HG03378 (cell line): Measurements from ENCODE around the gene JUN.

Experiments
- ATAC-seq: cut with Tn5 transposase; IDR thresholded peaks from one replicate; pipeline ENCODE4 v1.9.1; 2021; ENCODE audit warnings: mild to moderate bottlenecking, moderate library complexity; ENCODE audit not compliant: unreplicated experiment

JUN gene

DNA sequence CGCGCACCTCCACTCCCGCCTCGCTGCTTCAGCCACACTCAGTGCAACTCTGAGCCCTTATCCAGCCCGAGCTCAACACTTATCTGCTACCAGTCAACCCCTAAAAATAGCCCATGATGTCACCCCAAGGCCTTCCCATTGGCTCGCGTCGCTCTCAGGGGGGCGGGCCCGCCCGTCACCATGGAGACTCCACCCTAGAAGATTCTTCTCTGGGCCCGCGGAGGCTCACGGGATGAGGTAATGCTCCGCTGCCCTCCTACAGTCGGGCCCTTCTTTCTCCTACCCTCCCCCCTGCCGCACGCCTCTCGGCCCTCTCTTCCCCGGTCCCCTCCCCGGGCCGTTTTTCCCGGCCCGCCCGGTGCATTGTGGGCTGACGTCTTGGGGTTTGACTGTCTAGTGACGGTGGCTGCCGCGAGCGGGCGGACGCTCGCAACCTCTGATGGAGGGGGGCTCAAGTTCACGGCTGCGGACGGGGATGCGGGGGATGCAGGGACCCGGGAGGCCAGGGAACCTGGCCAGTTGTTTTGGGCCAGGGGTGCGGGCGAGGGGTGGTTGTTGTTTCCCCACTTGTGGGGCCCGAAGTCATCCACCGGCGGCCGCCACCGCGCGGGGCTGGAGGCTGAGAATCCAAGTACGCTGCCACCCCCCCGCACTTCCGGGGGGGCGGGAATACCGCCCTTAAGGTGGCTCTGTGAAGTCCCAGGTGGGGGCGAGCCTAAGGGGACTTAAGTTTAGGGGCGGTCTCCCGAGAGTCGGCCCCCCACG is at the start of gene JUN:
Gene JUN (minus strand): TSS at position 55 of the 765 bp plus-strand sequence. CDS start 977 bp downstream, outside the sequence.
- ATAC-seq = peak; percentile 85

- ATAC-seq = no peak
Observed at GRCh38 chr1:58833166-58833565, 49.3 kb upstream of the JUN start.

- ATAC-seq = no peak
Observed at GRCh38 chr1:58830291-58830690, 46.4 kb upstream of the JUN start.

DNA sequence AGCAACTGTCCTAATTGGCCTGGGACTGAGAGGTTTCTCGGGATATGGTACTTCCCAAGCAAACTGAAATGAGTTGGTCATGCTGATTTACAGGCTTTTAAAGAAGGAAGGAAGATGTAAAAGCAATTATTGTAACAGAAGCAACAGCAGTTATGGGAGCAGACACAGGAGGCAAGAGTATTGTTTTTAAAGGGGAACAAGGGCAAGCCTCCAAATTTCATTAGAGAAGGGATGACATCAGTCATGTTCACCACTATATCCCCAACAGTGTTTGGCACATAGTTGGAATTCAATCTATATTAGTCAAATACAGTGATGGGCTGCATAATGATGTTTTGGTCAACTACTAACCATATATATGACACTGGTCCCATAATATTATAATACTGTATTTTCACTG is 46.0 kb upstream of the JUN start:
- no peak for ATAC-seq

- no peak for ATAC-seq
Observed at GRCh38 chr1:58827298-58827697, 43.5 kb upstream of the JUN start.

DNA sequence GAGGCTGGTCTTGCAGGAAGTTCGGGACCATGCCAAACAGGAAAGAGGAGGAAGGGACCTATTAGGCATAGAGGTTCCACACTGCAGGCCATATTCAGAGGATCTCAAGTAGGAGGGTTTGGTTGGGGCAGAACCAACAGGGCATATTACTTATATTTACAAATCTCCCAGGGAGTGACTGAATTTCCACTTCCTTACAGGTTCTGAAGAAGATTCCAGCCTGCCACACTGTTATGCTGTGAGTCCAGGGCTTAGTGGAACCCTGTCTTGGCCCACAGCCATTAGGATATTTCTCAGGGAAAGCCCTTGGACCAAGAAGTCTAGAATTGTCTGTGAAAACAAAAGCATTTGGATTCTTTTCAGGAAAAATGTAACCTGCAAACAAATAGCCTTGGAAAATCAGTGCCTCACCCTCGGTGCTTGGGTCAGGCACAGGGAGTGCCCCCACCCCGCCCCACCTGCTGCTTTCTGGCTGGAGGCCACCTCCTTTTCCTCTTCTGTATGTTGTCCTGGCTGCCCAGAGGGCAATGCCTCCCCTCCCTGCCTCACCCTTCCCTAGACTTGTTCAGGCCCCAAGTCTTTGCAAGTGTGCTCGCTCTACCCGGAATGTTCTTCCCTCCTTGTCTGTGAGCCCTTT is 41.0 kb upstream of the JUN start:
- ATAC-seq = no peak

DNA sequence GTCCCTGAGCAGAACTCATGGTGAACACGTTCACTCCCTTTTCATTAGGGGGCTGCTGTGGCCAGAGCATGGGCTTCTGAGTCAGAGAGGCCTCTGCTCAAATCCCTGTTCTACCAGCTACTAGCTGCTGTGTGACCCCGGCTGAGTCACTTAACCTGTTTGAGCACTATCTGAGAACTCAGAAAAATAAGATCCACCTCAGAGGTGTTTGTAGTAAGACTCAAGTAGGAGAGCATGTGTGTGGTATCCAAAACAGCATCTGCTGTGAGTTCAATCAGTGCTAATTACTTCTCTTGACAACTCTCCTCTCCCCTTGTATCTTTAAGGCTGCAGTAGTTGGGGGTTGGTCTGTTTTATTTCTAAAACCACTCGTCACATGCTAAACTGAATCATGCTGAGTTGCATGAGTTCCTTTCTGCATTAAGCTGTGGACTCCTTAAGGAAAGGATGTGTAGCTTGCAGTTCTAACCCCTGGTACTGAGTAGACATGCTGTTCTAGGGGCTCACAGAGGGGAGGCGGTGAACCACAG is 39.7 kb upstream of the JUN start:
- ATAC-seq = no peak

GRCh38 chr1:58821309-58821708 is 37.5 kb upstream of the JUN start:
- ATAC-seq = no peak

DNA sequence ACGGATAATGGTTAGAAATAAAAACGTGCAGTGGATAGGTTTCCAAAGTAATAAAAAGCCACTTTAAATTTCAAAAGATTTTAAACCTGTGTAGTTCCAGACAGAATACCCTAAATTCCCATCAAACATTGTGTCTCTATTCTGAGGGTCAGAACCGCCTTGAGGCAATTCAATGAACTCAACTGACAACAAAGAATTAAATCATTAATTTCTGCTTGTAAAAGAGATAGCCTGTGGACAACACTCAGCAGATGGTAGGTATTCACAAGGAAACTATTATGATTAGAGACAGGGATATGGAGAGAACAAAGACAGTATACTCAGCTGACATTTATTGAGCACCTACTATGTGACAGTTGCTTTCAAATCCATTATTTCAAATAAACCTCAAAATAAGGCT is 35.1 kb upstream of the JUN start:
- no peak for ATAC-seq

DNA sequence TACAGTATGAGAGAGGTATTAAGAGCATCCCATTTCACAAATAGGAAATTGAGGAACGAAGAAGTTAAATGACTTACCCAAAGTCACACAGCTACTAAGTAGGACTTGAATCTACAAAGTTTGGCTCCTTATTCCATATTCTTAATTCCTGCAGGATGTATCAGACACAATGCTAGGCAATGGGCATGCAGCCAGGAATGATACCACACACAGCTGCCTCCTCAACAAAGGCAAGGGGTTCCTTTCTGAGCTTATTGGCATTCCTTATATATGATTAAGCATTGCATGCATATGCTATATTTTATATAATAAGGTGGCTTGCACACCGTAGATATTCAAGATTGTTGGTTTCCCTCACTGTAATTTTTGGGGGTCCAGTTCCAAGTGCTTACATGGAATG is 34.2 kb upstream of the JUN start:
- no peak for ATAC-seq

- ATAC-seq = no peak
Observed at GRCh38 chr1:58816747-58817221, 32.9 kb upstream of the JUN start.

DNA sequence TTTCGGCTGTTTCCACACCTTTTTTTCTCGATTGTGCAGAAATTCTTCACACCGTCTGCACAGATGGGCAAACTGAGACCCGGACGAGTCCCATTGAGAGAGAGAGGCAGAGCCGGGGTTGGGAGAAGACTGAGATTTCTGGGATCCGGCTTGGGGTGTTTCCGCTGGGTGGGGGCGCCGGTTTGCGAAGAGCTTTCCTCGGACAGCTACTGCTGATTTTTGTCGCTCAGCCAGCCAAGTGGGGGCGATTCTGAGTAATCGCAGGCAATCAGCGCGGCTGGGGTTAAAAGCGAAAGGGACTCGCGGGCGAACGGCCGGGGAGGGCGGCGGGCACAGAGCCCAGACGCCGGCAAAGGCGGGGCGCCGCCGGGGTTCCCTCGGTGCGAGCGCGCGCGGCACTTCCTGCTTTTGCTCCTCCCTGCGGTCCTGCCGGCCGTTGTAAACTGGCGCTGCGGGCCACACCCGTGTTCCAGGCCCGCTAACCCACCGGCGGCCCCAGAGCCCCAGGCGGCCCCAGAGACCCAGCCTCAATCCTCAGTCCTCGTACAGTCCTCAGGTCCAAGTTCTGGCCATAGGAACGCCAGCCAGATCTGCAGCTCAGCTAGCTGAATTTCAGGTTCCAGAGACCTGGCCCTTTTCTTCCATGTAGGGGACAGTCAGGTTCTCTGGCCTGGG is 32.4 kb upstream of the JUN start:
- ATAC-seq = peak; percentile 76

GRCh38 chr1:58815686-58816071 is 31.8 kb upstream of the JUN start:
- peak; percentile 21 for ATAC-seq

DNA sequence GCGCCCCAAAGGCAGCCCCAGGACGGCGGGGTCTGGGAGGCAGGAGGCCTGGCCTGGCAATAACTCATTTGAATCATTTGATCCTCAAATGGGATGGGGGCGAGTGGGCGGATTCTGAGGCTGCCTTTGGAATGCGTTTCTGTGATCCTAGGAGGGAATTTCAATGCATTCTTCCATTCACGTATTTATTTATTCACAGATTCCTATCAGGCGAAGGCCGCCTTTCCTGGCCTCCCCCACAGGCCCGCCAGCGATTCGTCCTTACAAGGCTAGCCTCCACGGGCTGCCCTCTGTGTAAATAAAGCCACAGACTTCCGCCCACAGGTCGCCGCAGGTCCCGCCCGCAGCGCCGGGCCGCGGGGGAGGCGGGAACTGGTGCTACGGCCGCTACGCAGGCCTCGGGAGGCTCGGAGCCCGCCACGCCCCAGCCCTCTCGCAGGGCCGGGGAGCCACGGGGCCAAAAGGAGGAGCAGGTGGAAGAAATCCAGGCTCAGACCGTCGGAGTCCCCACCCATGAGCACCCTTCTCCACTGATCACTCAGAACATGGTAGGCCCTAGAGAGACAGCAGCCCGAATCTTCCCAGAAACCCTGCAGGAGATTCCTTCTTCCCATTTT is 31.3 kb upstream of the JUN start:
- ATAC-seq = peak; percentile 48

GRCh38 chr1:58814251-58815068 is 30.6 kb upstream of the JUN start:
- ATAC-seq = no peak

DNA sequence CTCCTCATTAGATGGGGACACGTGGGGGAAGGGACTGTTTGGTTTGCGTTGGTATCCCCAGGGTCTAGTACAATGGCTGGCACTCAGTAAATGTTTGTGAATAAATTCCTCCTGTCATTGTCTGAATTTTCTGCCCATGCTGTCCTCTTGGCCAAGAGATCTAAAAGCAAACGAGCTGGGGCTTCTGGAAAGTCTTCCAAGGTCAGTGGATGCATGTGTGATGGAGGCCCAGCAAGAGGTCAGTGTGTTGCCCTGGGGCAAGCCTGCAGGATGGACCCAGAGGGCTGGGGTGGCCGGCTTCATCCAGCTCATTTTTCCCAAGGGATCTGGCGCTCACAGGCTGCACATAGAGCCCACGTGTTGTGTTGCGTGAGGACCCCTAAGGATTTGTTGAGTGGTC is 30.0 kb upstream of the JUN start:
- ATAC-seq = no peak

DNA sequence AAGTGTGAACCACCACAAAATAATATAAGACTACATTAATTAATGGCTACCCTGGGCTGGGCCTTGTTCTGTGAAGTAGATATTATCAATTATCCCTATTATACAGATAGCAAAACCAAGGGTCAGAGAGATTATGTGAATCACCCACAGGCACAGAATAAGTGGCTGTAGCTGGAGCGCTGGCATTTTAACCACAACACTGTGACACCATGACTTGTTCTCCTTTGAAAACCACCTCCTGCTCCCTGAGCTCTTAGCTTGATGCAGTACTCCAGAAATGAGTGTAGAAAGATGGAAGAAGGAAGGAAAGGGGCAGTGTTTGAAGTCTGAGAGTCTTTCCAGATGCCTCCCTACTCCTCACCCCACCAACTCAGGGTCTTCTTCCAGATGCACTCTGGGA is 29.5 kb upstream of the JUN start:
- ATAC-seq = no peak

DNA sequence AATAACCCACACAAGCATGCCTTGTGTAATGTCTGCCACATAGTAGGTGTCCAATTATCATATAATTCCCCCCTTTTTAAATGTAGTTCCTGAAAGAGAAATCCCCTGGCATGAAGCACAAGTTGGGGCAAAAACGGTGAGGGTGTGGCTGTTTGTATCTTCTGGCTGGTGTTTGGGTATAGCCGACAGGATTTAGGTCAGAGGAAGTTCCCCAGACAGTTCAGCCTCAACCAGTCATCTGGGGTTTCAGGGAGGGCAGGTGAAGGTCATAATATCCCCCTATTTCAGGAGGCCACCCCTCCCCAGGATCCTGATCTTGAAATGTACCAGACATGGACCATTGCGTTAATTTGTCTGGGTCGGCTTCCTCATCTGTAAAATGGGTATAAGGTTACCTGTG is 29.1 kb upstream of the JUN start:
- no peak for ATAC-seq

DNA sequence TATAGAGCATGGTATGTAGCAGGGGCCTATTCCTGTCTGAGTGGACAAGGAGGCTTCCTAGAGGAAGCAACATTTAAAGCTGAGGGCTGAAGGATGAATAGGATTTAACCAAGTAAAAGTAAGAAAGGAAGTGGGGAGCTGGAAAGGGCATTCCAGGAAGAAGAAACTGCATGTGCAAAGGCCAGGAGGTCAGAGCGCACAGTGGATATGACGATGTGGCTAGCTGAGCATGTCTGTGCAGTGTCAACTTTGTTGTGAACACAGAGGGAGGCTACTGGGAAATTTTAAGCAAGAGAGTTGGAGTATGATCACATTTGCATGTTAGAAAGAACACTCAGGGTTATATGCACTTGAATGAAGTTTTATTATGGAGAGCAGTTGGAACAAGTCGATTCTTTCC is 28.6 kb upstream of the JUN start:
- ATAC-seq = no peak

DNA sequence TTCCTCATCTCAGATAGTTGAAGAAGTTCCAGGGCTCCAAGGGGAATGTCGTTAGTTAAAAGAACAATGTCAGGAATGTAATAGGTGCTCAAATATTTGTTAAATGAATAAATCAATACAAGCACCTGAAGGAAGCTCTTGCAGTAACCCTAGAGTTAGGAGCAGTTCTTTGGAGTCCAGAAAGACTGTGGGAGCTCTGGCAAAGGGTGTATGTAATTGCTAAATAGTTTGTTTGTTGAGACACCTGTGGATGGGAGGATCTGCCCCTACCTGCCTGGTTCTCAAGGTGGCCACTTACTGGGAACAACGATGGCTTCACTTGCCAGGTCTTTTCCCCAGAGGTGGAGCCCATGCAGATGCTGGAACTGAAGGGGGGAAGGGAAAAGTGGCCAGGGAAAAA is 27.5 kb upstream of the JUN start:
- ATAC-seq = no peak
